Osteocyte (in vitro differentiated cells): Measurements from ENCODE around the gene NEB. TPM values are rescaled to one million over a fixed set of nuclear protein-coding genes. Genes with fewer than 3 reads are reported as not detected.
"Not testable (repeated sequence)": the region's sequence is repeated elsewhere in the genome, so short reads cannot be mapped to it uniquely, and the experiment has no call there.

Experiments used
- DNase-seq: peaks from one replicate; pipeline ENCODE4 v3.0.0; 2021; ENCODE audit warnings: mixed read lengths; ENCODE audit not compliant: unreplicated experiment; ENCODE audit errors: extremely low spot score
- H3K27ac Mint-ChIP-seq: one replicate; pipeline ENCODE4 v1.8.0; 2021; ENCODE audit warnings: mild to moderate bottlenecking, mixed read lengths; ENCODE audit not compliant: unreplicated experiment
- H3K27me3 Mint-ChIP-seq: one replicate; pipeline ENCODE4 v1.8.0; 2021; ENCODE audit warnings: mixed read lengths; ENCODE audit not compliant: unreplicated experiment
- H3K36me3 Mint-ChIP-seq: one replicate; pipeline ENCODE4 v1.8.0; 2021; ENCODE audit warnings: mixed read lengths; ENCODE audit not compliant: unreplicated experiment
- H3K4me1 Mint-ChIP-seq: one replicate; pipeline ENCODE4 v1.8.0; 2021; ENCODE audit warnings: mixed read lengths; ENCODE audit not compliant: unreplicated experiment
- H3K4me3 Mint-ChIP-seq: one replicate; pipeline ENCODE4 v1.8.0; 2021; ENCODE audit warnings: mild to moderate bottlenecking, moderate library complexity, mixed read lengths; ENCODE audit not compliant: unreplicated experiment
- H3K9me3 Mint-ChIP-seq: one replicate; pipeline ENCODE4 v1.8.0; 2021; ENCODE audit warnings: mixed read lengths; ENCODE audit not compliant: unreplicated experiment
- CTCF ChIP-seq: fragments of 200-600 bp; sonication (generic); IDR thresholded peaks from 2 replicates; pipeline ENCODE4 v1.5.0; 2021; ENCODE audit warnings: antibody characterized with exemption, mild to moderate bottlenecking, moderate library complexity
- total RNA-seq: library from RNA; stranded (reverse); gene quantifications from 2 replicates; pipeline ENCODE4 v1.2.1, GENCODE V29; 2021

Gene NEB
- total RNA-seq, 1 donor from 2014 or later, result 0.40 TPM

GRCh38 chr2:151591250-151591907 is 142.9 kb downstream of the NEB start:
- DNase-seq, H3K36me3 Mint-ChIP-seq, H3K9me3 Mint-ChIP-seq, H3K27me3 Mint-ChIP-seq, H3K4me1 Mint-ChIP-seq, H3K4me3 Mint-ChIP-seq, H3K27ac Mint-ChIP-seq: not testable (repeated sequence)
- TF ChIP-seq CTCF, result peak; percentile 48

- not testable (repeated sequence) for H3K36me3 Mint-ChIP-seq, DNase-seq, H3K4me1 Mint-ChIP-seq, H3K27ac Mint-ChIP-seq, H3K9me3 Mint-ChIP-seq, H3K4me3 Mint-ChIP-seq, H3K27me3 Mint-ChIP-seq
Measured at GRCh38 chr2:151581300-151581699, 153.0 kb downstream of the NEB start.

GRCh38 chr2:151580697-151581096 is 153.6 kb downstream of the NEB start:
- H3K4me3 Mint-ChIP-seq, H3K27me3 Mint-ChIP-seq, DNase-seq, H3K4me1 Mint-ChIP-seq, H3K9me3 Mint-ChIP-seq, H3K27ac Mint-ChIP-seq, H3K36me3 Mint-ChIP-seq: not testable (repeated sequence)

GRCh38 chr2:151577116-151577515 is 157.2 kb downstream of the NEB start:
- H3K36me3 Mint-ChIP-seq, result no peaks in the 10 kb centered on the region
- peaks cover 4% of the 10 kb centered on the region for H3K27me3 Mint-ChIP-seq
- H3K9me3 Mint-ChIP-seq, result no peaks in the 10 kb centered on the region
- H3K4me1 Mint-ChIP-seq, result no peaks in the 10 kb centered on the region
- no peak overlapping the region for H3K4me3 Mint-ChIP-seq
- DNase-seq, result no peak
- no peak for TF ChIP-seq CTCF
- no peak overlapping the region for H3K27ac Mint-ChIP-seq

- peaks cover 4% of the 10 kb centered on the region for H3K27me3 Mint-ChIP-seq
- H3K27ac Mint-ChIP-seq, result no peak overlapping the region
- TF ChIP-seq CTCF, result no peak
- no peaks in the 10 kb centered on the region for H3K36me3 Mint-ChIP-seq
- H3K4me1 Mint-ChIP-seq, result no peaks in the 10 kb centered on the region
- H3K9me3 Mint-ChIP-seq, result no peaks in the 10 kb centered on the region
- H3K4me3 Mint-ChIP-seq, result no peak overlapping the region
- no peak for DNase-seq
Measured at GRCh38 chr2:151576080-151576479, 158.2 kb downstream of the NEB start.

- DNase-seq, result no peak
- no peak for TF ChIP-seq CTCF
- H3K4me3 Mint-ChIP-seq, result no peak overlapping the region
- H3K27ac Mint-ChIP-seq, result no peak overlapping the region
- H3K36me3 Mint-ChIP-seq, result no peaks in the 10 kb centered on the region
- no peaks in the 10 kb centered on the region for H3K4me1 Mint-ChIP-seq
- no peaks in the 10 kb centered on the region for H3K9me3 Mint-ChIP-seq
- peaks cover 4% of the 10 kb centered on the region for H3K27me3 Mint-ChIP-seq
Measured at GRCh38 chr2:151575338-151575737, 158.9 kb downstream of the NEB start.
